ENCODE measurements around the gene KCND2.

DNA sequence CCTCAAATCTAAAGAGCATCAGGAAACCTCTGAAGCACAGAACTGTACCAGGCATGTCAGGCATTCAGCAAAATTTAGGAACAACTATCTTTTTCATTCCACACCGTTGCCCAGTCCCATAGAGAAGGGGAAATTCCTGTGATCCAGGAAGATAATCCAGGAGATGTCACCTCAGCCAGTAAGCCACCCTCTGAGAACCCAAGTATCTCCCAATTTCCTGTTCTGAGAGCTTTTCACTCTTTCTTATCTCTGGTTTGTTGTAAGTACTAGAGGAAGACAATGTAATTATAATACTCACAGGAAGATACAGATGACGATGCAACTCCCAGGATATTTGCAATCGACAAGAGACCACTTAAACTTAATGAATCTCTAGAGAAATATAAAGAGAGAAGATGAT lies 487.9 kb downstream of the KCND2 start:
- no peak for TF ChIP-seq RAD21 (IDR thresholded peaks at IDR 0.05; ENCODE audit: low read length)
- TF ChIP-seq, protein P1, sequence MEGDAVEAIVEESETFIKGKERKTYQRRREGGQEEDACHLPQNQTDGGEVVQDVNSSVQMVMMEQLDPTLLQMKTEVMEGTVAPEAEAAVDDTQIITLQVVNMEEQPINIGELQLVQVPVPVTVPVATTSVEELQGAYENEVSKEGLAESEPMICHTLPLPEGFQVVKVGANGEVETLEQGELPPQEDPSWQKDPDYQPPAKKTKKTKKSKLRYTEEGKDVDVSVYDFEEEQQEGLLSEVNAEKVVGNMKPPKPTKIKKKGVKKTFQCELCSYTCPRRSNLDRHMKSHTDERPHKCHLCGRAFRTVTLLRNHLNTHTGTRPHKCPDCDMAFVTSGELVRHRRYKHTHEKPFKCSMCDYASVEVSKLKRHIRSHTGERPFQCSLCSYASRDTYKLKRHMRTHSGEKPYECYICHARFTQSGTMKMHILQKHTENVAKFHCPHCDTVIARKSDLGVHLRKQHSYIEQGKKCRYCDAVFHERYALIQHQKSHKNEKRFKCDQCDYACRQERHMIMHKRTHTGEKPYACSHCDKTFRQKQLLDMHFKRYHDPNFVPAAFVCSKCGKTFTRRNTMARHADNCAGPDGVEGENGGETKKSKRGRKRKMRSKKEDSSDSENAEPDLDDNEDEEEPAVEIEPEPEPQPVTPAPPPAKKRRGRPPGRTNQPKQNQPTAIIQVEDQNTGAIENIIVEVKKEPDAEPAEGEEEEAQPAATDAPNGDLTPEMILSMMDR (IDR thresholded peaks at IDR 0.05), result no peak
- no peak for TF ChIP-seq NFIC (IDR thresholded peaks at IDR 0.05; ENCODE audit: borderline replicate concordance)
- TF ChIP-seq, protein P2, sequence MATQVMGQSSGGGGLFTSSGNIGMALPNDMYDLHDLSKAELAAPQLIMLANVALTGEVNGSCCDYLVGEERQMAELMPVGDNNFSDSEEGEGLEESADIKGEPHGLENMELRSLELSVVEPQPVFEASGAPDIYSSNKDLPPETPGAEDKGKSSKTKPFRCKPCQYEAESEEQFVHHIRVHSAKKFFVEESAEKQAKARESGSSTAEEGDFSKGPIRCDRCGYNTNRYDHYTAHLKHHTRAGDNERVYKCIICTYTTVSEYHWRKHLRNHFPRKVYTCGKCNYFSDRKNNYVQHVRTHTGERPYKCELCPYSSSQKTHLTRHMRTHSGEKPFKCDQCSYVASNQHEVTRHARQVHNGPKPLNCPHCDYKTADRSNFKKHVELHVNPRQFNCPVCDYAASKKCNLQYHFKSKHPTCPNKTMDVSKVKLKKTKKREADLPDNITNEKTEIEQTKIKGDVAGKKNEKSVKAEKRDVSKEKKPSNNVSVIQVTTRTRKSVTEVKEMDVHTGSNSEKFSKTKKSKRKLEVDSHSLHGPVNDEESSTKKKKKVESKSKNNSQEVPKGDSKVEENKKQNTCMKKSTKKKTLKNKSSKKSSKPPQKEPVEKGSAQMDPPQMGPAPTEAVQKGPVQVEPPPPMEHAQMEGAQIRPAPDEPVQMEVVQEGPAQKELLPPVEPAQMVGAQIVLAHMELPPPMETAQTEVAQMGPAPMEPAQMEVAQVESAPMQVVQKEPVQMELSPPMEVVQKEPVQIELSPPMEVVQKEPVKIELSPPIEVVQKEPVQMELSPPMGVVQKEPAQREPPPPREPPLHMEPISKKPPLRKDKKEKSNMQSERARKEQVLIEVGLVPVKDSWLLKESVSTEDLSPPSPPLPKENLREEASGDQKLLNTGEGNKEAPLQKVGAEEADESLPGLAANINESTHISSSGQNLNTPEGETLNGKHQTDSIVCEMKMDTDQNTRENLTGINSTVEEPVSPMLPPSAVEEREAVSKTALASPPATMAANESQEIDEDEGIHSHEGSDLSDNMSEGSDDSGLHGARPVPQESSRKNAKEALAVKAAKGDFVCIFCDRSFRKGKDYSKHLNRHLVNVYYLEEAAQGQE (IDR thresholded peaks at IDR 0.05; ENCODE audit: low read depth, low read length), result no peak
- TF ChIP-seq TAF1 (IDR thresholded peaks at IDR 0.05; ENCODE audit: borderline replicate concordance, low read depth, low read length), result no peak
- no peak for TF ChIP-seq YY1 (IDR thresholded peaks at IDR 0.05; ENCODE audit: low read depth)
- no peak for TF ChIP-seq EP300 (IDR thresholded peaks at IDR 0.05; ENCODE audit: borderline replicate concordance in 1 of 2, low read depth in 1 of 2, low read length in 1 of 2)
- TF ChIP-seq, protein P3, sequence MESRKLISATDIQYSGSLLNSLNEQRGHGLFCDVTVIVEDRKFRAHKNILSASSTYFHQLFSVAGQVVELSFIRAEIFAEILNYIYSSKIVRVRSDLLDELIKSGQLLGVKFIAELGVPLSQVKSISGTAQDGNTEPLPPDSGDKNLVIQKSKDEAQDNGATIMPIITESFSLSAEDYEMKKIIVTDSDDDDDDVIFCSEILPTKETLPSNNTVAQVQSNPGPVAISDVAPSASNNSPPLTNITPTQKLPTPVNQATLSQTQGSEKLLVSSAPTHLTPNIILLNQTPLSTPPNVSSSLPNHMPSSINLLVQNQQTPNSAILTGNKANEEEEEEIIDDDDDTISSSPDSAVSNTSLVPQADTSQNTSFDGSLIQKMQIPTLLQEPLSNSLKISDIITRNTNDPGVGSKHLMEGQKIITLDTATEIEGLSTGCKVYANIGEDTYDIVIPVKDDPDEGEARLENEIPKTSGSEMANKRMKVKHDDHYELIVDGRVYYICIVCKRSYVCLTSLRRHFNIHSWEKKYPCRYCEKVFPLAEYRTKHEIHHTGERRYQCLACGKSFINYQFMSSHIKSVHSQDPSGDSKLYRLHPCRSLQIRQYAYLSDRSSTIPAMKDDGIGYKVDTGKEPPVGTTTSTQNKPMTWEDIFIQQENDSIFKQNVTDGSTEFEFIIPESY (IDR thresholded peaks at IDR 0.05; ENCODE audit: borderline replicate concordance, low read depth), result no peak
- no peak for TF ChIP-seq EZH2phosphoT487 (IDR thresholded peaks at IDR 0.05; ENCODE audit: borderline replicate concordance, low read depth)
- TF ChIP-seq POLR2AphosphoS5 (IDR thresholded peaks at IDR 0.05; ENCODE audit: low read depth, low read length), result no peak
- TF ChIP-seq CHD2 (IDR thresholded peaks at IDR 0.05; ENCODE audit: low read length, partially characterized antibody), result no peak
